Thyroid gland (tissue), 4 donors: Measurements from ENCODE around the gene SPATA2L. TPM values are rescaled to one million over a fixed set of nuclear protein-coding genes. Genes with fewer than 3 reads are reported as not detected.

Source experiments
- DNase-seq, 2 donors: peaks; one replicate each; pipeline ENCODE4 v3.0.0-alpha.2; 2019
- H3K27ac ChIP-seq, 3 donors: fragments of 200-600 bp; sonication (generic); 1 replicate in 2 of 3; 2 replicates in 1 of 3; pipeline ENCODE4 v1.5.1; 2016 to 2019; ENCODE audit warnings: mild to moderate bottlenecking in 1 of 3, moderate library complexity in 1 of 3
- H3K27me3 ChIP-seq: fragments of 200-600 bp; sonication (generic); one replicate; pipeline ENCODE4 v1.5.1; 2019
- H3K36me3 ChIP-seq, 2 donors: fragments of 200-600 bp; sonication (generic); one replicate each; pipeline ENCODE4 v1.5.1; 2016 to 2019
- H3K4me1 ChIP-seq, 2 donors: fragments of 200-600 bp; sonication (generic); one replicate each; pipeline ENCODE4 v1.5.1; 2017 to 2019
- H3K4me3 ChIP-seq, 3 donors: fragments of 200-600 bp; sonication (generic); replicated peaks in 1 of 3; 1 replicate in 2 of 3; 2 replicates in 1 of 3; pipeline ENCODE4 v1.5.1; 2016; ENCODE audit warnings: mild to moderate bottlenecking in 1 of 3
- H3K9me3 ChIP-seq: fragments of 200-600 bp; sonication (generic); one replicate; pipeline ENCODE4 v1.5.1; 2017
- POLR2A ChIP-seq, 2 donors: fragments of 450-650 bp; IDR thresholded peaks; one replicate each; pipeline ENCODE4 v1.6.1; 2017; ENCODE audit warnings: antibody characterized with exemption in 2 of 2, mild to moderate bottlenecking in 2 of 2, moderate library complexity in 1 of 2
- WGBS, 2 donors: methylation state at CpG; one replicate each; pipeline ENCODE4 v1.1.5; 2017; 5-methylcytosine and 5-hydroxymethylcytosine counted together
- intact Hi-C: fragments of 100-400 bp; cut with DNase I; formaldehyde crosslinking; loops from one replicate; pipeline ENCODE4 v1.15.1; 2023
- total RNA-seq, 4 donors: library from RNA; depleted of rRNA; stranded (reverse); fragments of >200 nt; gene quantifications; one replicate each; pipeline ENCODE4 v1.2.3, GENCODE V29; 2016
- TF ChIP-seq, protein P1 (sequence below), 6 experiments: fragments of 200-600 bp in 3 of 6; fragments of 450-650 bp in 3 of 6; sonication (generic) in 3 of 6; IDR thresholded peaks; one replicate each; pipeline ENCODE4 v1.5.1; 2016 to 2019; ENCODE audit warnings: antibody characterized with exemption in 6 of 6, mild to moderate bottlenecking in 2 of 6, inconsistent platforms in 1 of 6, moderate library complexity in 1 of 6

The SPATA2L gene
- total RNA-seq, 4 donors from 2014 or later: 22.4 to 31.9 (median 27.7) TPM

DNA sequence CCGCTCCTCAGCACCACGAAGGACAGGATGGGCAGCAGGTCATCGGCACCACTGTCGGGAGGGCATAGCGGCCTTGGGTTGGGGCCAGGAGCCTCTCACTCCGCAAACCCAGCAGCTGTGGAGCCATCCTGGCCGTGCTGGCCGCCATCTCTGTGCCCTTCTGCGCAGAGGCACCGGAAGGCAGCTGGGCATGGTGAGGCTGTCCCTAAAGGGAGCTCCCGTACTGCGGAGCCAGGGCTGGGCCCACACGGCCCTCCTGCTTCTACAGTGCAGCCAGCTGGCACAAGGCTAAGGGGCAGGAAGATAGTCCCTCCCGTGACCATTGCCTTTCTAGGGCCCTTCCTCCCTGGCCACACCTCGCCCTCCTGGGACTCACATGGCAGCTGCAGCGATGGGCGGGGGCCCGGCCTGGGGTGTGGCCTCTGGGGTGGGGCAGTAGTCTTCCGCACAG is 7.0 kb upstream of the SPATA2L start:
- intact Hi-C loops: loop anchor here (5.0 to 10.0 kb wide), 2 partner anchors 84 to 156 kb away; no protein-coding TSS in a partner anchor
- TF ChIP-seq, protein P1, sequence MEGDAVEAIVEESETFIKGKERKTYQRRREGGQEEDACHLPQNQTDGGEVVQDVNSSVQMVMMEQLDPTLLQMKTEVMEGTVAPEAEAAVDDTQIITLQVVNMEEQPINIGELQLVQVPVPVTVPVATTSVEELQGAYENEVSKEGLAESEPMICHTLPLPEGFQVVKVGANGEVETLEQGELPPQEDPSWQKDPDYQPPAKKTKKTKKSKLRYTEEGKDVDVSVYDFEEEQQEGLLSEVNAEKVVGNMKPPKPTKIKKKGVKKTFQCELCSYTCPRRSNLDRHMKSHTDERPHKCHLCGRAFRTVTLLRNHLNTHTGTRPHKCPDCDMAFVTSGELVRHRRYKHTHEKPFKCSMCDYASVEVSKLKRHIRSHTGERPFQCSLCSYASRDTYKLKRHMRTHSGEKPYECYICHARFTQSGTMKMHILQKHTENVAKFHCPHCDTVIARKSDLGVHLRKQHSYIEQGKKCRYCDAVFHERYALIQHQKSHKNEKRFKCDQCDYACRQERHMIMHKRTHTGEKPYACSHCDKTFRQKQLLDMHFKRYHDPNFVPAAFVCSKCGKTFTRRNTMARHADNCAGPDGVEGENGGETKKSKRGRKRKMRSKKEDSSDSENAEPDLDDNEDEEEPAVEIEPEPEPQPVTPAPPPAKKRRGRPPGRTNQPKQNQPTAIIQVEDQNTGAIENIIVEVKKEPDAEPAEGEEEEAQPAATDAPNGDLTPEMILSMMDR (IDR thresholded peaks at IDR 0.05): no peak
- no peak for TF ChIP-seq POLR2A (IDR thresholded peaks at IDR 0.05)
- 89 to 100% methylated on average over 3 to 5 of the region's 19 CpGs for WGBS, 2 donors
- no peaks in the 10 kb centered on the region for H3K27me3 ChIP-seq
- no peaks in the 10 kb centered on the region for H3K36me3 ChIP-seq
- H3K4me1 ChIP-seq: peaks cover 7 to 10% of the 10 kb centered on the region in 2 donors
- no peak overlapping the region for H3K4me3 ChIP-seq
- no peak for DNase-seq
- H3K9me3 ChIP-seq: no peaks in the 10 kb centered on the region
- no peak overlapping the region for H3K27ac ChIP-seq

GRCh38 chr16:89707695-89708094 is 6.2 kb upstream of the SPATA2L start:
- no peak for TF ChIP-seq POLR2A (IDR thresholded peaks at IDR 0.05)
- TF ChIP-seq, protein P1 (IDR thresholded peaks at IDR 0.05): no peak
- H3K4me3 ChIP-seq: no peak overlapping the region
- H3K36me3 ChIP-seq: no peaks in the 10 kb centered on the region
- intact Hi-C loops: loop anchor here (5.0 to 10.0 kb wide), 2 partner anchors 85 to 157 kb away; no protein-coding TSS in a partner anchor
- no peaks in the 10 kb centered on the region for H3K9me3 ChIP-seq
- DNase-seq: no peak
- 100% methylated on average over 1 to 2 of the region's 9 CpGs for WGBS, 2 donors
- H3K4me1 ChIP-seq: peaks cover 7 to 10% of the 10 kb centered on the region in 2 donors
- H3K27ac ChIP-seq: no peak overlapping the region
- H3K27me3 ChIP-seq: no peaks in the 10 kb centered on the region

- WGBS, 2 donors: 89 to 92% methylated on average over 9 of the region's 14 CpGs
- H3K4me1 ChIP-seq: peaks cover 2 to 8% of the 10 kb centered on the region in 2 donors
- no peaks in the 10 kb centered on the region for H3K27me3 ChIP-seq
- TF ChIP-seq POLR2A (IDR thresholded peaks at IDR 0.05): no peak
- TF ChIP-seq, protein P1 (IDR thresholded peaks at IDR 0.05): no peak
- no peak overlapping the region for H3K27ac ChIP-seq
- no peak for DNase-seq
- intact Hi-C loops: loop anchor here (5.0 to 10.0 kb wide), 2 partner anchors 86 to 158 kb away; no protein-coding TSS in a partner anchor
- H3K4me3 ChIP-seq: no peak overlapping the region
- H3K9me3 ChIP-seq: no peaks in the 10 kb centered on the region
- H3K36me3 ChIP-seq: no peaks in the 10 kb centered on the region
These were observed 5.2 kb upstream of the SPATA2L start for GRCh38 chr16:89706518-89707260.

GRCh38 chr16:89705006-89705405 is 3.5 kb upstream of the SPATA2L start:
- 72 to 73% methylated on average over 15 of the region's 15 CpGs for WGBS, 2 donors
- no peak overlapping the region for H3K27ac ChIP-seq

More at GRCh38 chr16:89705006-89705405, 3.5 kb upstream of the SPATA2L start:
- intact Hi-C loops: loop anchor here (5.0 to 10.0 kb wide), 2 partner anchors 87 to 160 kb away; no protein-coding TSS in a partner anchor
- H3K4me3 ChIP-seq: no peak overlapping the region
- no peak for DNase-seq
- no peaks in the 10 kb centered on the region for H3K27me3 ChIP-seq
- H3K9me3 ChIP-seq: no peaks in the 10 kb centered on the region
- no peaks in the 10 kb centered on the region for H3K36me3 ChIP-seq
- H3K4me1 ChIP-seq: peaks cover 7 to 14% of the 10 kb centered on the region in 2 donors
- no peak for TF ChIP-seq POLR2A (IDR thresholded peaks at IDR 0.05)
- TF ChIP-seq, protein P1 (IDR thresholded peaks at IDR 0.05): no peak
